ENCODE measurements around the gene RPL32. TPM values are rescaled to one million over a fixed set of nuclear protein-coding genes. Genes with fewer than 3 reads are reported as not detected.

Gene RPL32
- total RNA-seq, 1 donor from 2014 or later: 1,191 TPM

GRCh38 chr3:12812812-12813211, 28.6 kb downstream of the RPL32 start:
- no peaks in the 10 kb centered on the region for H3K36me3 ChIP-seq
- no peaks in the 10 kb centered on the region for H3K27me3 ChIP-seq
- H3K27ac ChIP-seq: no peak overlapping the region
- DNase-seq (no peak), ATAC-seq (no peak)
- no peaks in the 10 kb centered on the region for H3K9me3 ChIP-seq
- TF ChIP-seq, protein P1, sequence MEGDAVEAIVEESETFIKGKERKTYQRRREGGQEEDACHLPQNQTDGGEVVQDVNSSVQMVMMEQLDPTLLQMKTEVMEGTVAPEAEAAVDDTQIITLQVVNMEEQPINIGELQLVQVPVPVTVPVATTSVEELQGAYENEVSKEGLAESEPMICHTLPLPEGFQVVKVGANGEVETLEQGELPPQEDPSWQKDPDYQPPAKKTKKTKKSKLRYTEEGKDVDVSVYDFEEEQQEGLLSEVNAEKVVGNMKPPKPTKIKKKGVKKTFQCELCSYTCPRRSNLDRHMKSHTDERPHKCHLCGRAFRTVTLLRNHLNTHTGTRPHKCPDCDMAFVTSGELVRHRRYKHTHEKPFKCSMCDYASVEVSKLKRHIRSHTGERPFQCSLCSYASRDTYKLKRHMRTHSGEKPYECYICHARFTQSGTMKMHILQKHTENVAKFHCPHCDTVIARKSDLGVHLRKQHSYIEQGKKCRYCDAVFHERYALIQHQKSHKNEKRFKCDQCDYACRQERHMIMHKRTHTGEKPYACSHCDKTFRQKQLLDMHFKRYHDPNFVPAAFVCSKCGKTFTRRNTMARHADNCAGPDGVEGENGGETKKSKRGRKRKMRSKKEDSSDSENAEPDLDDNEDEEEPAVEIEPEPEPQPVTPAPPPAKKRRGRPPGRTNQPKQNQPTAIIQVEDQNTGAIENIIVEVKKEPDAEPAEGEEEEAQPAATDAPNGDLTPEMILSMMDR (IDR thresholded peaks at IDR 0.05): no peak
- no peak overlapping the region for H3K4me3 ChIP-seq
- intact Hi-C loops (cut with DNase I): no loop called here
- peaks cover 4% of the 10 kb centered on the region for H3K4me1 ChIP-seq

DNA sequence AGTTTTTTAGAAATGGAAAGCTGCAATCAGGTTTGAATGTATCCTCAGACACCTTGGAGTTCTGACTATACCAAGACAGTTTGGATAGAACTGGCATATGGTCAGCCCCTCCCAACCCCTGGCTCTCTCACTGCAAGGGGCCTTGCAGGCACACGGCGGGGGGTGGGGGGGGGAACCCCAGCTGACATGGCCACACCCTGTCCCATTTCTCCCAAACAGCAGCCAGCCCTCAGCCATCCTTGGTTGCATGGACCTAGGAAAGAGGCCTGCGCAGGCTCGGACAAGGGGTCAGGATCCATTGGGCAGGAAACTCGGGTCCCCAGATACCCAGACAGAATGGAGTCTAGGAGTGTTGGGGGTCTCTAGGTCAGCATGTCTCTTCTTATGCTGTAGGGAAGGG, 30.4 kb downstream of the RPL32 start:
- TF ChIP-seq, protein P1 (IDR thresholded peaks at IDR 0.05): no peak
- DNase-seq (no peak), ATAC-seq (no peak)
- H3K27me3 ChIP-seq: no peaks in the 10 kb centered on the region
- intact Hi-C loops (cut with DNase I): no loop called here
- H3K4me3 ChIP-seq: no peak overlapping the region
- no peaks in the 10 kb centered on the region for H3K9me3 ChIP-seq
- no peak overlapping the region for H3K27ac ChIP-seq
- H3K4me1 ChIP-seq: peaks cover 4% of the 10 kb centered on the region
- H3K36me3 ChIP-seq: no peaks in the 10 kb centered on the region

DNA sequence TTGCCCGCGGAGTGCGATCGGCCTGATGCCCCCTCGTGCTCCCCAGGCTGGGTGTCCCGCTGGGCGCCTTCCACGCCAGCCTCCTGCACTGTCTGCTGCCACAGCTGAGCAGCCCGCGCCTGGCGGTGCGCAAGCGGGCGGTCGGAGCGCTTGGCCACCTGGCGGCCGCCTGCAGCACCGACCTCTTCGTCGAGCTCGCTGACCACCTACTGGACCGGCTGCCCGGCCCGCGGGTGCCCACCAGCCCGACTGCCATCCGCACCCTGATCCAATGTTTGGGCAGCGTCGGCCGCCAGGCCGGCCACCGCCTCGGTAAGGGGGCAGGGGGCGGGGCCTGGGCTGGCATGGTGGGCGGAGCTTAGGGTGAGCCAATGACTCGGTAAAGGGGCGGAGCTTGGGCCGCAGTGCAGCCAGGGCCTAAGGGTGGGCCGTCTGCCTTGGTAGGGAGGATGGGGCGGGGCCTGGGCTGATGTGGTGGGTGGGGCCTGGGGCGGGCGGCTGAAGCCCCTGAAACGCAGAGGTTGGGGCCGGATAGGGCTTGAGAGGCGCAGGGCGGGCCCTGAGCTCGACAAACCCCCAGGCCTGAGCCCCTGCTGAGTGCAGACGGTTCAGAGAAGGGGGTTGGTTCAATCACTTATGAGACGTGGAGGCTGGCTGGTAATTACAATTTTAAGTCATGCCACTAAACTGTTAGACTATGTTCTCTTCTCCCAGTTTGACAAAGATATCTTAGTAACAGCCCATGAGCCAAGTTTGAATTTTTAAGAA, 31.2 kb downstream of the RPL32 start:
- Histone ChIP-seq H3K36me3 (no peaks in the 10 kb centered on the region), H3K27ac (peak overlapping the region; percentile 68), H3K27me3 (no peaks in the 10 kb centered on the region), H3K4me3 (peak overlapping the region; percentile 67), H3K4me1 (peaks cover 4% of the 10 kb centered on the region), H3K9me3 (no peaks in the 10 kb centered on the region)
- ATAC-seq: peak; percentile 99
- DNase-seq: peak; percentile 98
- intact Hi-C loops (cut with DNase I): no loop called here
- TF ChIP-seq, protein P1 (IDR thresholded peaks at IDR 0.05): peak; percentile 77

GRCh38 chr3:12809435-12809834, 31.9 kb downstream of the RPL32 start:
- no peak for ATAC-seq
- TF ChIP-seq, protein P1 (IDR thresholded peaks at IDR 0.05): no peak
- H3K4me1 ChIP-seq: peaks cover 4% of the 10 kb centered on the region
- H3K27me3 ChIP-seq: no peaks in the 10 kb centered on the region
- intact Hi-C loops (cut with DNase I): no loop called here
- no peaks in the 10 kb centered on the region for H3K9me3 ChIP-seq
- no peaks in the 10 kb centered on the region for H3K36me3 ChIP-seq
- no peak for DNase-seq
- H3K27ac ChIP-seq: peak overlapping the region; percentile 68
- H3K4me3 ChIP-seq: peak overlapping the region; percentile 67

- no peak overlapping the region for H3K27ac ChIP-seq
- intact Hi-C loops (cut with DNase I): no loop called here
- no peaks in the 10 kb centered on the region for H3K27me3 ChIP-seq
- no peaks in the 10 kb centered on the region for H3K9me3 ChIP-seq
- no peak for ATAC-seq
- DNase-seq: no peak
- peaks cover 4% of the 10 kb centered on the region for H3K4me1 ChIP-seq
- no peaks in the 10 kb centered on the region for H3K36me3 ChIP-seq
- H3K4me3 ChIP-seq: no peak overlapping the region
- TF ChIP-seq, protein P1 (IDR thresholded peaks at IDR 0.05): no peak
These were observed 32.4 kb downstream of the RPL32 start for GRCh38 chr3:12809001-12809400.

All from upper lobe of right lung (tissue), 1 donor.